ENCODE results near the gene SLC2A2. TPM values are rescaled to one million over a fixed set of nuclear protein-coding genes. Genes with fewer than 3 reads are reported as not detected.

SLC2A2 gene
- total and polyA plus RNA-seq, 8 donors = 2.9 TPM; not detected in 7

- Histone ChIP-seq H3K27ac (no peak overlapping the region), H3K4me1 (peaks cover 0 to 9% (median 0%) of the 10 kb centered on the region in 4 donors), H3K4me3 (no peak overlapping the region), H3K36me3 (no peaks in the 10 kb centered on the region), H3K27me3 (no peaks in the 10 kb centered on the region), H3K9me3 (no peaks in the 10 kb centered on the region)
- DNase-seq = no peak
- TF ChIP-seq CTCF (IDR thresholded peaks at IDR 0.05) = no peak
- intact Hi-C loops (cut with DNase I; ENCODE audit: low total_unique reads) = no loop called here
- WGBS, 5 donors = 50 to 67% (median 60%) methylated on average over 5 of the region's 5 CpGs
These were observed 12.4 kb downstream of the SLC2A2 start for GRCh38 chr3:171013822-171014748.

GRCh38 chr3:171011873-171012336, 14.6 kb downstream of the SLC2A2 start:
- Histone ChIP-seq H3K4me3 (no peak overlapping the region), H3K4me1 (peaks cover 0 to 9% (median 0%) of the 10 kb centered on the region in 4 donors), H3K9me3 (no peaks in the 10 kb centered on the region), H3K27ac (no peak overlapping the region), H3K36me3 (no peaks in the 10 kb centered on the region), H3K27me3 (no peaks in the 10 kb centered on the region)
- 85 to 93% (median 93%) methylated on average over 4 of the region's 4 CpGs for WGBS, 5 donors
- no peak for DNase-seq
- intact Hi-C loops (cut with DNase I; ENCODE audit: low total_unique reads) = no loop called here
- TF ChIP-seq CTCF (IDR thresholded peaks at IDR 0.05) (no peak), POLR2AphosphoS5 (IDR thresholded peaks at IDR 0.05) (no peak), POLR2A (IDR thresholded peaks at IDR 0.05) (no peak), EP300 (IDR thresholded peaks at IDR 0.05) (no peak)

- 71 to 82% (median 75%) methylated on average over 2 of the region's 2 CpGs for WGBS, 5 donors
- intact Hi-C loops (cut with DNase I; ENCODE audit: low total_unique reads) = no loop called here
- Histone ChIP-seq H3K9me3 (no peaks in the 10 kb centered on the region), H3K27me3 (no peaks in the 10 kb centered on the region), H3K27ac (no peak overlapping the region), H3K4me3 (no peak overlapping the region), H3K4me1 (peaks cover 0 to 9% (median 0%) of the 10 kb centered on the region in 4 donors), H3K36me3 (no peaks in the 10 kb centered on the region)
- DNase-seq = no peak
- TF ChIP-seq POLR2AphosphoS5 (IDR thresholded peaks at IDR 0.05) (no peak), EP300 (IDR thresholded peaks at IDR 0.05) (no peak), CTCF (IDR thresholded peaks at IDR 0.05) (no peak), POLR2A (IDR thresholded peaks at IDR 0.05) (no peak)
These were observed 15.2 kb downstream of the SLC2A2 start for GRCh38 chr3:171011109-171011872.

DNA sequence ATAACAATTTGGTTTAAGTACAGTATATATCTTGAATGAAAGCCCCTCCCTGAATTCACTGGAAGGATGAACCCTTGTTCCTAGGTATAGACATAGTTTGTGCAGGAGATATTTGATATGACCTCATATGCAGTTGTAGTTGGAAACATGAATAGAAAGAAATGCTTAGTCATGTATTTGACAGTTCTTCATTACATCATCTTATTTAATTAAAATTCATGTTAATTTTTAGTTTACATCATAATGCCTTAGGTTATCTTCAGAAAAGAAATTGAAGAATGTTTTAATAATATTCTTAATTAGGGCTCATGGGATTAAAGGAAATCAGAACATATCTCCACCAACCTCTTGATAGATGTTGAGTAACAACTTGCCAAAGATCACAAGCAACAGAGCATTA, 19.2 kb downstream of the SLC2A2 start:
- Histone ChIP-seq H3K9me3 (no peaks in the 10 kb centered on the region), H3K27me3 (no peaks in the 10 kb centered on the region), H3K4me3 (no peak overlapping the region), H3K27ac (no peak overlapping the region), H3K36me3 (no peaks in the 10 kb centered on the region), H3K4me1 (peaks cover 0 to 6% (median 0%) of the 10 kb centered on the region in 4 donors)
- intact Hi-C loops (cut with DNase I; ENCODE audit: low total_unique reads) = no loop called here
- TF ChIP-seq POLR2A (IDR thresholded peaks at IDR 0.05) (no peak), CTCF (IDR thresholded peaks at IDR 0.05) (no peak), EP300 (IDR thresholded peaks at IDR 0.05) (no peak), POLR2AphosphoS5 (IDR thresholded peaks at IDR 0.05) (no peak)
- DNase-seq = no peak

All from stomach (tissue), 9 donors.